H1 (cell line): ENCODE results near the gene PTTG2. TPM values are rescaled to one million over a fixed set of nuclear protein-coding genes. Genes with fewer than 3 reads are reported as not detected.
A peak's percentile ranks its signal among the peaks of the same experiment; 100 is the strongest.

Experiments used
- CTCF ChIA-PET: fragments of 300-600 bp; sonication (Branson Sonifier 250); formaldehyde crosslinking; loops from one replicate; lab custom pipeline; 2021; ENCODE audit not compliant: partially characterized antibody; lab: Charles Lee
- POLR2A ChIA-PET: fragments of 300-600 bp; sonication (Branson Sonifier 250); formaldehyde crosslinking; loops from one replicate; lab custom pipeline; 2021; ENCODE audit warnings: inconsistent platforms; ENCODE audit not compliant: partially characterized antibody; lab: Charles Lee
- DNase-seq, 2 experiments: peaks; one replicate each; pipeline versions ENCODE4 v3.0.0 to v3.0.0-alpha.2; 2010 to 2022; ENCODE audit warnings: low spot score in 2 of 2, low read depth in 1 of 2, mixed read lengths in 1 of 2
- FAIRE-seq: peaks from 2 replicates; lab custom pipeline; 2011; peaks lifted over from hg19 to GRCh38; lab: Jason Lieb, UNC
- H2AFZ ChIP-seq: 2 replicates; pipeline ENCODE4 v1.8.1; 2012; ENCODE audit warnings: low read length, inconsistent platforms
- H2AK5ac ChIP-seq: 2 replicates; pipeline ENCODE4 v1.6.1; 2013; ENCODE audit warnings: low read depth, low read length
- H2BK120ac ChIP-seq: replicated peaks from 2 replicates; pipeline ENCODE3; 2013; ENCODE audit warnings: low read depth, low read length, inconsistent platforms
- H2BK12ac ChIP-seq: 2 replicates; pipeline ENCODE4 v1.6.1; 2013; ENCODE audit warnings: low read depth, low read length
- H2BK15ac ChIP-seq: 2 replicates; pipeline ENCODE4 v1.6.1; 2013; ENCODE audit warnings: low read length
- H2BK20ac ChIP-seq: 2 replicates; pipeline ENCODE4 v1.6.1; 2013; ENCODE audit warnings: low read length
- H2BK5ac ChIP-seq: 2 replicates; pipeline ENCODE4 v1.6.1; 2013; ENCODE audit warnings: low read depth, low read length
- H3K14ac ChIP-seq: 2 replicates; pipeline ENCODE4 v1.6.1; 2013; ENCODE audit warnings: inconsistent platforms; ENCODE audit not compliant: insufficient read length
- H3K18ac ChIP-seq: 2 replicates; pipeline ENCODE4 v1.6.1; 2013; ENCODE audit warnings: low read length; ENCODE audit errors: extremely low read depth
- H3K23ac ChIP-seq: 2 replicates; pipeline ENCODE4 v1.6.1; 2013; ENCODE audit warnings: inconsistent platforms; ENCODE audit not compliant: insufficient read length
- H3K23me2 ChIP-seq: 2 replicates; pipeline ENCODE4 v1.6.1; 2013; ENCODE audit warnings: low read depth, low read length
- H3K27ac ChIP-seq: 2 replicates; pipeline ENCODE4 v1.6.1; 2011; ENCODE audit warnings: low read depth, low read length, inconsistent platforms
- H3K27me3 ChIP-seq, 4 experiments: replicated peaks in 1 of 4; 1 replicate in 1 of 4; 2 replicates in 3 of 4; pipeline versions ENCODE4 v1.6.1 to v1.8.1; 2011 to 2013; ENCODE audit warnings: low read length in 3 of 4, mild to moderate bottlenecking in 3 of 4, inconsistent platforms in 2 of 4, mixed read lengths in 2 of 4, moderate library complexity in 1 of 4; ENCODE audit not compliant: control insufficient read depth in 3 of 4, insufficient read depth in 3 of 4; ENCODE audit errors: extremely low read depth in 1 of 4
- H3K36me3 ChIP-seq, 4 experiments: 2 replicates each; pipeline versions ENCODE4 v1.6.1 to v1.8.1; 2011 to 2013; ENCODE audit warnings: mild to moderate bottlenecking in 4 of 4, low read length in 3 of 4, moderate library complexity in 2 of 4, control low read depth in 1 of 4, inconsistent platforms in 1 of 4; ENCODE audit not compliant: insufficient read depth in 4 of 4, control insufficient read depth in 2 of 4
- H3K4ac ChIP-seq: replicated peaks from 2 replicates; pipeline ENCODE3; 2013; ENCODE audit warnings: low read length, low read depth, mixed read lengths, inconsistent platforms; ENCODE audit not compliant: insufficient read length
- H3K4me1 ChIP-seq, 4 experiments: replicated peaks in 1 of 4; 1 replicate in 1 of 4; 2 replicates in 3 of 4; pipeline versions ENCODE4 v1.6.1 to v1.8.1; 2011 to 2013; ENCODE audit warnings: low read length in 3 of 4, inconsistent platforms in 2 of 4, mixed read lengths in 1 of 4; ENCODE audit not compliant: insufficient read depth in 4 of 4, control insufficient read depth in 3 of 4
- H3K4me2 ChIP-seq, 2 experiments: 2 replicates each; pipeline versions ENCODE4 v1.6.1 to v1.8.1; 2011 to 2013; ENCODE audit warnings: low read depth in 2 of 2, low read length in 2 of 2, control low read depth in 1 of 2, inconsistent platforms in 1 of 2, mild to moderate bottlenecking in 1 of 2; ENCODE audit not compliant: insufficient read depth in 1 of 2
- H3K4me3 ChIP-seq, 4 experiments: fragments of 200-600, 300-600 bp in 1 of 4; sonication (generic), shearing (Covaris generic), sonication (Bioruptor Twin) in 1 of 4; 2 replicates each; pipeline versions ENCODE4 v1.5.1 to v1.8.1; 2011 to 2016; ENCODE audit warnings: low read length in 4 of 4, low read depth in 3 of 4, control low read depth in 2 of 4, inconsistent platforms in 2 of 4, mild to moderate bottlenecking in 2 of 4, mixed read lengths in 1 of 4, moderate library complexity in 1 of 4; ENCODE audit not compliant: insufficient read depth in 2 of 4; ENCODE audit errors: extremely low read depth in 1 of 4
- H3K56ac ChIP-seq: replicated peaks from 2 replicates; pipeline ENCODE3; 2013; ENCODE audit warnings: low read depth, mild to moderate bottlenecking, mixed read lengths, low read length, inconsistent platforms; ENCODE audit not compliant: insufficient read length
- H3K79me1 ChIP-seq: 2 replicates; pipeline ENCODE4 v1.6.1; 2013; ENCODE audit warnings: low read depth, low read length, control low read depth
- H3K79me2 ChIP-seq, 2 experiments: 2 replicates each; pipeline versions ENCODE4 v1.6.1 to v1.8.1; 2012 to 2013; ENCODE audit warnings: low read length in 2 of 2, mild to moderate bottlenecking in 2 of 2, inconsistent platforms in 1 of 2; ENCODE audit not compliant: insufficient read depth in 2 of 2, control insufficient read depth in 1 of 2
- H3K9ac ChIP-seq, 4 experiments: replicated peaks in 1 of 4; 1 replicate in 1 of 4; 2 replicates in 3 of 4; pipeline versions ENCODE4 v1.6.1 to v1.8.1; 2011 to 2013; ENCODE audit warnings: low read depth in 3 of 4, low read length in 3 of 4, control low read depth in 2 of 4, mild to moderate bottlenecking in 2 of 4, moderate library complexity in 2 of 4, inconsistent platforms in 1 of 4; ENCODE audit errors: extremely low read depth in 1 of 4
- H3K9me3 ChIP-seq, 2 experiments: 2 replicates each; pipeline versions ENCODE4 v1.6.1 to v1.8.1; 2012 to 2013; ENCODE audit warnings: mild to moderate bottlenecking in 2 of 2, moderate library complexity in 2 of 2, control low read depth in 1 of 2, inconsistent platforms in 1 of 2, low read depth in 1 of 2, low read length in 1 of 2, mixed read lengths in 1 of 2; ENCODE audit not compliant: insufficient read depth in 2 of 2
- H4K20me1 ChIP-seq, 2 experiments: replicated peaks in 1 of 2; 2 replicates each; pipeline versions ENCODE3 to v1.8.1; 2011 to 2013; ENCODE audit warnings: inconsistent platforms in 2 of 2, low read length in 2 of 2, mild to moderate bottlenecking in 1 of 2; ENCODE audit not compliant: insufficient read depth in 2 of 2, control insufficient read depth in 1 of 2
- H4K5ac ChIP-seq: 2 replicates; pipeline ENCODE4 v1.6.1; 2013; ENCODE audit warnings: low read length, low read depth, mixed read lengths, inconsistent platforms; ENCODE audit not compliant: insufficient read length
- H4K8ac ChIP-seq: 2 replicates; pipeline ENCODE4 v1.8.0; 2013; ENCODE audit warnings: mild to moderate bottlenecking, moderate library complexity, low read length, inconsistent platforms; ENCODE audit not compliant: insufficient read depth; ENCODE audit errors: extremely low read depth
- H4K91ac ChIP-seq: replicated peaks from 2 replicates; pipeline ENCODE3; 2013; ENCODE audit warnings: low read length, mixed read lengths, inconsistent platforms; ENCODE audit not compliant: insufficient read length
- WGBS, 2 experiments: shearing (Covaris generic) in 1 of 2; methylation state at CpG; one replicate each; pipeline versions ENCODE4 v1.1.6 to v1.1.7; 2013 to 2015; ENCODE audit warnings: low lambda C conversion rate in 2 of 2, mixed read lengths in 2 of 2, inconsistent platforms in 1 of 2, low coverage in 1 of 2, missing lambda C conversion rate in 1 of 2; ENCODE audit not compliant: insufficient replicate concordance in 2 of 2, insufficient coverage in 1 of 2, insufficient read length in 1 of 2; ENCODE audit errors: extremely low coverage in 1 of 2, missing lambda C conversion rate in 1 of 2; 5-methylcytosine and 5-hydroxymethylcytosine counted together
- polyA plus RNA-seq, 7 experiments: library from polyadenylated mRNA; depleted of rRNA in 3 of 7; stranded (reverse) in 5 of 7; unstranded in 2 of 7; fragments of >200 nt in 5 of 7; fragments of 200-250 nt in 2 of 7; gene quantifications; 1 replicate in 5 of 7; 2 replicates in 1 of 7; 4 replicates in 1 of 7; pipeline versions ENCODE4 v1.2.1 to v1.2.3, GENCODE V29; 2011 to 2013; ENCODE audit warnings: missing spikeins in 2 of 7, mixed read lengths in 2 of 7
- total RNA-seq: library from RNA; stranded (reverse); fragmentation: NEBNext Ultra II Directional; extraction: Animal tissue kit (Norgen Biotek cat#: 25700); gene quantifications from 2 replicates; pipeline ENCODE4 v1.2.1, GENCODE V29; 2021

The PTTG2 gene
- total and polyA plus RNA-seq, 2 of the 8 experiments (the other 6 are each of a cell fraction or from before 2014, with no cell fraction given): not detected

- H2BK12ac ChIP-seq: no peak overlapping the region
- peaks cover 0 to 38% of the 10 kb centered on the region in 2 experiments; a peak in 3 of 4 replicates for H3K79me2 ChIP-seq
- peak; percentile 67 to 86 for DNase-seq
- H3K36me3 ChIP-seq: no peaks in the 10 kb centered on the region
- no peak overlapping the region for H2BK120ac ChIP-seq
- peak overlapping the region; percentile 58 to 67 for H3K4me2 ChIP-seq
- H3K4me1 ChIP-seq: peaks cover 6 to 16% (median 10%) of the 10 kb centered on the region in 4 experiments; a peak in 6 of 7 replicates
- H3K79me1 ChIP-seq: no peaks in the 10 kb centered on the region
- H3K56ac ChIP-seq: no peak overlapping the region
- no peak overlapping the region for H3K4ac ChIP-seq
- peaks cover 3% of the 10 kb centered on the region; the same call in 1 of the 2 replicates for H3K23me2 ChIP-seq
- H2AFZ ChIP-seq: peak overlapping the region; percentile 77; the same call in 1 of the 2 replicates
- H2AK5ac ChIP-seq: no peak overlapping the region
- H2BK20ac ChIP-seq: no peak overlapping the region
- H2BK15ac ChIP-seq: no peak overlapping the region
- H3K14ac ChIP-seq: no peak overlapping the region
- no peak overlapping the region for H4K91ac ChIP-seq
- ChIA-PET POLR2A (interaction anchor here (1.0 to 4.9 kb wide), 6 partner anchors 12 to 58 kb away, joined by 3 to 26 read pairs (median 5); no protein-coding TSS in a partner anchor), CTCF (interaction anchor here (0.9 to 1.7 kb wide), 7 partner anchors 11 to 374 kb away, joined by 3 to 7 read pairs (median 4); no protein-coding TSS in a partner anchor)
- H3K27me3 ChIP-seq: no peaks in the 10 kb centered on the region
- H3K4me3 ChIP-seq: peak overlapping the region; percentile 62 to 96 (median 68)
- WGBS, 2 experiments: 2% methylated on average over 9 of the region's 50 CpGs; no CpG with 5 or more reads in 1 of the 2 experiments
- H4K8ac ChIP-seq: peak overlapping the region; percentile 71; the same call in 1 of the 2 replicates
- no peak overlapping the region; the same call in 1 of the 2 replicates for H3K18ac ChIP-seq
- no peak for FAIRE-seq
- H3K9me3 ChIP-seq: no peaks in the 10 kb centered on the region
- peaks cover 5 to 6% of the 10 kb centered on the region in 2 experiments for H4K20me1 ChIP-seq
- peak overlapping the region; percentile 45 to 61 (median 54) for H3K9ac ChIP-seq
- H3K27ac ChIP-seq: peak overlapping the region; percentile 63; the same call in 1 of the 2 replicates
- 0 out of 2 replicates have a peak overlapping the region, but pooled peaks have one; percentile 18 for H2BK5ac ChIP-seq
- H4K5ac ChIP-seq: no peak overlapping the region
- no peak overlapping the region for H3K23ac ChIP-seq
These were observed 16.8 kb downstream of the PTTG2 start for GRCh38 chr4:37976991-37977470.
